ENCODE data around the gene SF3B6. TPM values are rescaled to one million over a fixed set of nuclear protein-coding genes. Genes with fewer than 3 reads are reported as not detected.

The SF3B6 gene
- total RNA-seq, 1 donor from 2014 or later = 89.5 TPM

DNA sequence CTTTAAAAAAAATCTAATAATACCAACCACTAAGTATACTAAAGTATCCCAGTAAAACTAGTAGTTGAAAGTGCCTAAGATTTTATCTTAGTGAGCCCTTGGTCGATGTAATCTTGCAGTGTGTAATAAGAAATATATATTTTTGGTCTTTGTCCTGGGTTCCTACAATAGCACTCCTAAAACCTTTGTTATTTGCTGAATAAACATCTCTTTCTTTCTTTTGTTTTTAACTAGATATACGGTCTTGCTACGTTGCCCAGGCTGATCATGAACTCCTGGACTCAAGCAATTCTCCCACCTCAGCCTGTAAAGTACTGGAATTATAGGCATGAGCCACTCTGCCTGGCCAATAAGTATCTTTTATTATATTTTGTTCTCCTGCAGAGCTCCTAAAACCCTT is 10.9 kb upstream of the SF3B6 start:
- no peaks in the 10 kb centered on the region for H3K27me3 Mint-ChIP-seq (ENCODE audit: low read depth)
- H3K9me3 Mint-ChIP-seq = no peaks in the 10 kb centered on the region
- peaks cover 10% of the 10 kb centered on the region for H3K36me3 Mint-ChIP-seq (ENCODE audit: low read depth)

DNA sequence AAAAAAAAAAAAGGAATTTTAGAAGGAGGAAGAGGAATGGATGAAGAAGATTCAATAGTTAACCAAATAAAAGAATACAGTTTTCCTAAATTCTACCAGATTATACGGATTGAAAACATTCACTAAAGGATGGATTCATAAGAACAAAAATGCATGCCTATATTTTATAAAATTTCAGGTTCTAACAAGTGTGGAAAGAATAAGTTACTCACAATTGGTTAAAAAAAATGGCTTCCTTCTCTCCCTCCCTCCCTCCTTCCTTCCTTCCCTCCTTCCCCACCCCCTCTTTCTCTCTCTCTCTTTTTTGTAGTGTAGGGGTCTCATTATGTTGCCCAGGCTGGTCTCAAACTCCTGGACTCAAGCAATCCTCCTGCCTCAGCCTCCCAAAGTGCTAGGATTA is 10.1 kb upstream of the SF3B6 start:
- Mint-ChIP-seq H3K36me3 (ENCODE audit: low read depth) (peaks cover 10% of the 10 kb centered on the region), H3K9me3 (no peaks in the 10 kb centered on the region), H3K27me3 (ENCODE audit: low read depth) (no peaks in the 10 kb centered on the region), H3K27ac (ENCODE audit: unreplicated experiment) (peak overlapping the region; percentile 52), H3K4me3 (peak overlapping the region; percentile 80), H3K4me1 (peaks cover 23% of the 10 kb centered on the region)
- TF ChIP-seq, protein P1, sequence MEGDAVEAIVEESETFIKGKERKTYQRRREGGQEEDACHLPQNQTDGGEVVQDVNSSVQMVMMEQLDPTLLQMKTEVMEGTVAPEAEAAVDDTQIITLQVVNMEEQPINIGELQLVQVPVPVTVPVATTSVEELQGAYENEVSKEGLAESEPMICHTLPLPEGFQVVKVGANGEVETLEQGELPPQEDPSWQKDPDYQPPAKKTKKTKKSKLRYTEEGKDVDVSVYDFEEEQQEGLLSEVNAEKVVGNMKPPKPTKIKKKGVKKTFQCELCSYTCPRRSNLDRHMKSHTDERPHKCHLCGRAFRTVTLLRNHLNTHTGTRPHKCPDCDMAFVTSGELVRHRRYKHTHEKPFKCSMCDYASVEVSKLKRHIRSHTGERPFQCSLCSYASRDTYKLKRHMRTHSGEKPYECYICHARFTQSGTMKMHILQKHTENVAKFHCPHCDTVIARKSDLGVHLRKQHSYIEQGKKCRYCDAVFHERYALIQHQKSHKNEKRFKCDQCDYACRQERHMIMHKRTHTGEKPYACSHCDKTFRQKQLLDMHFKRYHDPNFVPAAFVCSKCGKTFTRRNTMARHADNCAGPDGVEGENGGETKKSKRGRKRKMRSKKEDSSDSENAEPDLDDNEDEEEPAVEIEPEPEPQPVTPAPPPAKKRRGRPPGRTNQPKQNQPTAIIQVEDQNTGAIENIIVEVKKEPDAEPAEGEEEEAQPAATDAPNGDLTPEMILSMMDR (conservative IDR thresholded peaks at IDR 0.05) = no peak
- DNase-seq (ENCODE audit: low read depth, low spot score) = no peak

More for the DNA sequence above, 10.9 kb upstream of the SF3B6 start:
- TF ChIP-seq, protein P1 (conservative IDR thresholded peaks at IDR 0.05) = no peak
- H3K27ac Mint-ChIP-seq (ENCODE audit: unreplicated experiment) = no peak overlapping the region
- no peak for DNase-seq (ENCODE audit: low read depth, low spot score)
- peaks cover 21% of the 10 kb centered on the region for H3K4me1 Mint-ChIP-seq
- peak overlapping the region; percentile 38 for H3K4me3 Mint-ChIP-seq

DNA sequence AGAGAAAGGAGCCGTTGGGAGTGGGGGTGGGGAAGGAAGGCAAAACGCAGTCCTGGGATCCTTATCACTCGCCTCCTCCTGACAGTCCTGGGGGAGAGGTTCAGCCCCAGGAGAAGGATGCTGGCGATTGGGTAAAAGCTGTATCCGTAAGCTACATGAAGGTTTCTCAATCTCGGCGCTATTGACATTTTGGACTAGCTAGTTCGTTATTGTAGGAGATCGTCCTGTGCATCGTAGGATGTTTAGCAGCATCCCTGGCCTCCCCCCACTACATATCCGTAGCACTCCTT is 9.0 kb upstream of the SF3B6 start:
- no peak overlapping the region for H3K27ac Mint-ChIP-seq (ENCODE audit: unreplicated experiment)
- H3K27me3 Mint-ChIP-seq (ENCODE audit: low read depth) = no peaks in the 10 kb centered on the region
- TF ChIP-seq, protein P1 (conservative IDR thresholded peaks at IDR 0.05) = no peak
- peaks cover 26% of the 10 kb centered on the region for H3K4me1 Mint-ChIP-seq
- no peaks in the 10 kb centered on the region for H3K9me3 Mint-ChIP-seq
- H3K4me3 Mint-ChIP-seq = peak overlapping the region; percentile 98
- DNase-seq (ENCODE audit: low read depth, low spot score) = no peak
- peaks cover 8% of the 10 kb centered on the region for H3K36me3 Mint-ChIP-seq (ENCODE audit: low read depth)

DNA sequence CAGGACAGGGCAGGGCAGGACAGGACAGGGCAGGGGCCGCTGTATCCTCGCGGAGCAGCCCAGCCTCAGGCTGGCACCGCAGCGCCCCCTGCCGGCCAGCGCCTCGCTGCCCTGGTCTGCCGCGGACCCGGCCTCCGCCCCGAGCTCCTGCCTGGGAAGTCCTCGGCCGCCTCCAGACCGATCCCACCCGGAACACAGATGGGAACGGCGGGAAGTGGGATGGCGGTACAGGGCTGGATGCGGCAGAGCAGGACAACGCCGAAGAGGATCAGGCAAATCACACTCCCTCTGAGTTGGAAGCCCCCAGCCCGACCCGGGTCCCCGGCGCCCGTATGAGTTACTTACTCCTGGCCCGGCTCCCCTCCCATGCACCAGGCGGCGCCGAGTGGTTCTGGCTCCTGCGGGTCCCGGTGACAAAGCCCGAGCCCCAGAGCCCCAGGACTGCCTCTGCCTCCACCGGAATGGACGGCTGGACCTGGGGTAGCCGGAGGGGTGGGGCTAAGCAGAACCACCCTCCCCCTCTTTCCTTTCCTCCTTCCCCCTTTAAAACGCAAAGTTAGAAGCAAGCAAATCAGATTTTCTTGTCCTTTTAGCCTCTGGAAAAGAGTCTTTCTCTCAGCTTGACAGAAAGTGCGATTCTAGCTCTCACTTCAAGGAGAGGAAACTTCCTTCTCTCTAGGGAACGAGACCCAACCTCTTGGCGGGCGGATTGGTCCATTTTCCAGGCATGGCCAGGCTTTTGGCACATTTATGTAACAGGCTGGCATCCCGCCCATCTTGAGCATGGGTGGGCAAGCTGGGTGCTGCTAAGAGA is 8.5 kb upstream of the SF3B6 start, which contains the start of gene TP53I3:
Gene TP53I3, minus strand, starts transcription at position 449 of the 814 bp plus-strand sequence. CDS start 508 bp downstream, outside the sequence.
- peak; percentile 96 for DNase-seq (ENCODE audit: low read depth, low spot score)
- Mint-ChIP-seq H3K36me3 (ENCODE audit: low read depth) (peaks cover 9% of the 10 kb centered on the region), H3K4me3 (peak within 1 kb of the TSS; percentile 98), H3K27me3 (ENCODE audit: low read depth) (no peaks in the 10 kb centered on the region), H3K27ac (ENCODE audit: unreplicated experiment) (peak within 1 kb of the TSS; percentile 99), H3K4me1 (peaks cover 26% of the 10 kb centered on the region), H3K9me3 (no peaks in the 10 kb centered on the region)
- TF ChIP-seq, protein P1 (conservative IDR thresholded peaks at IDR 0.05) = peak; percentile 99

DNA sequence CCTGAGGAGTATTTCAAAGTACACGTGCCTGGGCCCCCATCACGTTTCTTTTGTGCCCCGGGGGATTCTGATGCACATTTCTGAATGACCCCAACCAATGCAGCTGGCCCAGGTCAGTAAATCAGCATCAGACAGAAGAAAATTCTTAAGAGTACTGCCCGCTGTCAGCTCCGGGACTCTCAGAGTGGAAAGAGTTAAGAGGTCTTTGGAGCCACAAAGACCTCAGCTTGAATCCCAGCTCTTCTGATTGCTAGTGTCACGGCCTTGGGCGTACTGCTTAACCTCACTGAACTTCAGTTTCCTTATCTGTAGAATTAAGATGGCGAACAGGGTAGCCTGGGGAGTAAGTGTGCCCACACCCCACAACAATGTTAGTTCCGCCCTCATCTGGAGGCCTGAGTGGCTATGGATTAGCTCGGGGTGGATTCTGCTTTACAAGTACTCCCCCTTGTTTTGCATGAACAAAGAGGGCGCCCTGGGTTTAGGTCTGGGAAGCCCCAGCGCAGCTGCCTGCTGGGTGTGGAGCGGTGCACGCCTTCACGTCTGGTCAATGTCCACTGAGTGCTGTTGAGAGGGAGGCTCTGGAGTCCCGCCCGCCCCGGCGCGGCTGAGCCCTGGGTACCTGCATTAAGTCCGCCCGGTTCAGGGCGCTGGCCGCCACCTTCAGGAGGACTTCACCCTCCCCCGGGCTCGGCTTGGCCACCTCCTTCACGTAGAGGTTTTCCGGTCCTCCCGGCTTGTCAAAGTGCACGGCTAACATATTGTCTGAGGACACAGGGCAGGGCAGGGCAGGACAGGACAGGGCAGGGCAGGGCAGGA is 7.7 kb upstream of the SF3B6 start:
- H3K4me1 Mint-ChIP-seq = peaks cover 26% of the 10 kb centered on the region
- no peak for DNase-seq (ENCODE audit: low read depth, low spot score)
- H3K27me3 Mint-ChIP-seq (ENCODE audit: low read depth) = no peaks in the 10 kb centered on the region
- no peaks in the 10 kb centered on the region for H3K9me3 Mint-ChIP-seq
- H3K27ac Mint-ChIP-seq (ENCODE audit: unreplicated experiment) = peak overlapping the region; percentile 99
- peaks cover 13% of the 10 kb centered on the region for H3K36me3 Mint-ChIP-seq (ENCODE audit: low read depth)
- TF ChIP-seq, protein P1 (conservative IDR thresholded peaks at IDR 0.05) = no peak
- H3K4me3 Mint-ChIP-seq = peak overlapping the region; percentile 98

All from neural crest cell (in vitro differentiated cells).